ENCODE data around the gene NEURL1B. TPM values are rescaled to one million over a fixed set of nuclear protein-coding genes. Genes with fewer than 3 reads are reported as not detected.

NEURL1B gene
- total RNA-seq, 4 donors from 2014 or later: 10.3 to 86.5 (median 17.8) TPM

GRCh38 chr5:172700365-172701290, 59.6 kb downstream of the NEURL1B start:
- DNase-seq (ENCODE audit: low spot score): no peak
- no peak for TF ChIP-seq CTCF (IDR thresholded peaks at IDR 0.05)
- ATAC-seq (ENCODE audit: low FRiP score): peak; percentile 49

- TF ChIP-seq CTCF (IDR thresholded peaks at IDR 0.05): no peak
- DNase-seq (ENCODE audit: low spot score): no peak
- no peak for ATAC-seq (ENCODE audit: low FRiP score)
Observed at GRCh38 chr5:172701291-172701656, 60.2 kb downstream of the NEURL1B start.

- DNase-seq (ENCODE audit: low spot score) (no peak), ATAC-seq (ENCODE audit: low FRiP score) (no peak)
- TF ChIP-seq CTCF (IDR thresholded peaks at IDR 0.05): no peak
Observed at GRCh38 chr5:172703952-172704351, 62.9 kb downstream of the NEURL1B start.

- TF ChIP-seq CTCF (IDR thresholded peaks at IDR 0.05): no peak
- no peak for ATAC-seq (ENCODE audit: low FRiP score)
- DNase-seq (ENCODE audit: low spot score): no peak
Observed at GRCh38 chr5:172705576-172706084, 64.6 kb downstream of the NEURL1B start.

GRCh38 chr5:172706796-172707195, 65.7 kb downstream of the NEURL1B start:
- no peak for TF ChIP-seq CTCF (IDR thresholded peaks at IDR 0.05)
- DNase-seq (ENCODE audit: low spot score) (no peak), ATAC-seq (ENCODE audit: low FRiP score) (no peak)

GRCh38 chr5:172707285-172708182, 66.5 kb downstream of the NEURL1B start:
- no peak for TF ChIP-seq CTCF (IDR thresholded peaks at IDR 0.05)
- peak; percentile 54 for ATAC-seq (ENCODE audit: low FRiP score)

More at GRCh38 chr5:172707285-172708182, 66.5 kb downstream of the NEURL1B start:
- DNase-seq (ENCODE audit: low spot score): no peak

Data from omental fat pad (tissue), 4 donors.